Stimulated activated CD4-positive, alpha-beta T cell treated with anti-CD3 and anti-CD28 coated beads, Interleukin-1b, Interleukin-23, amount 100 ng/mL, for 4 hours (primary cell): ENCODE results near the gene PPP2R3C.
"Not testable (repeated sequence)": the region's sequence is repeated elsewhere in the genome, so short reads cannot be mapped to it uniquely, and the experiment has no call there.

ENCODE experiments used
- DNase-seq, 2 donors: peaks; one replicate each; pipeline ENCODE4 v3.0.0-alpha.2; 2020; ENCODE audit warnings: low read depth in 2 of 2

Gene PPP2R3C

GRCh38 chr14:35124127-35124526, 2.3 kb upstream of the PPP2R3C start:
- DNase-seq, result no peak

GRCh38 chr14:35123388-35123703, 1.6 kb upstream of the PPP2R3C start:
- DNase-seq, result no peak

- DNase-seq, result no peak
Observed at GRCh38 chr14:35122696-35123387, 1.1 kb upstream of the PPP2R3C start.

GRCh38 chr14:35121026-35121886, 534 bp downstream of the PPP2R3C start:
- no peak for DNase-seq

GRCh38 chr14:35117112-35117511, 4.7 kb downstream of the PPP2R3C start:
- no peak for DNase-seq

GRCh38 chr14:35116242-35116641, 5.5 kb downstream of the PPP2R3C start:
- DNase-seq, result no peak

GRCh38 chr14:35114036-35114435, 7.8 kb downstream of the PPP2R3C start:
- DNase-seq, result no peak

GRCh38 chr14:35113308-35113950, 8.4 kb downstream of the PPP2R3C start:
- no peak for DNase-seq

- no peak for DNase-seq
Observed at GRCh38 chr14:35112641-35113040, 9.1 kb downstream of the PPP2R3C start.

- no peak for DNase-seq
Observed at GRCh38 chr14:35107866-35108265, 13.9 kb downstream of the PPP2R3C start.

GRCh38 chr14:35094645-35095044, 27.1 kb downstream of the PPP2R3C start:
- DNase-seq, result not testable (repeated sequence)

- no peak for DNase-seq
Observed at GRCh38 chr14:35088514-35088913, 33.3 kb downstream of the PPP2R3C start.

GRCh38 chr14:35085441-35085840, 36.3 kb downstream of the PPP2R3C start:
- no peak for DNase-seq

- DNase-seq, result no peak
Observed at GRCh38 chr14:35083530-35084150, 38.1 kb downstream of the PPP2R3C start.

- no peak for DNase-seq
Observed at GRCh38 chr14:35079742-35080141, 42.0 kb downstream of the PPP2R3C start.

GRCh38 chr14:35078082-35078481, 43.7 kb downstream of the PPP2R3C start:
- DNase-seq, result no peak

GRCh38 chr14:35073486-35073885, 48.3 kb downstream of the PPP2R3C start:
- DNase-seq, result no peak

- DNase-seq, result no peak
Observed at GRCh38 chr14:35072226-35072625, 49.6 kb downstream of the PPP2R3C start.

- no peak for DNase-seq
Observed at GRCh38 chr14:35068238-35069012, 53.4 kb downstream of the PPP2R3C start.

GRCh38 chr14:35065731-35066130, 56.1 kb downstream of the PPP2R3C start:
- not testable (repeated sequence) for DNase-seq

- DNase-seq, result not testable (repeated sequence)
Observed at GRCh38 chr14:35061113-35061791, 60.5 kb downstream of the PPP2R3C start.
